ENCODE results near the gene CLBA1.

DNA sequence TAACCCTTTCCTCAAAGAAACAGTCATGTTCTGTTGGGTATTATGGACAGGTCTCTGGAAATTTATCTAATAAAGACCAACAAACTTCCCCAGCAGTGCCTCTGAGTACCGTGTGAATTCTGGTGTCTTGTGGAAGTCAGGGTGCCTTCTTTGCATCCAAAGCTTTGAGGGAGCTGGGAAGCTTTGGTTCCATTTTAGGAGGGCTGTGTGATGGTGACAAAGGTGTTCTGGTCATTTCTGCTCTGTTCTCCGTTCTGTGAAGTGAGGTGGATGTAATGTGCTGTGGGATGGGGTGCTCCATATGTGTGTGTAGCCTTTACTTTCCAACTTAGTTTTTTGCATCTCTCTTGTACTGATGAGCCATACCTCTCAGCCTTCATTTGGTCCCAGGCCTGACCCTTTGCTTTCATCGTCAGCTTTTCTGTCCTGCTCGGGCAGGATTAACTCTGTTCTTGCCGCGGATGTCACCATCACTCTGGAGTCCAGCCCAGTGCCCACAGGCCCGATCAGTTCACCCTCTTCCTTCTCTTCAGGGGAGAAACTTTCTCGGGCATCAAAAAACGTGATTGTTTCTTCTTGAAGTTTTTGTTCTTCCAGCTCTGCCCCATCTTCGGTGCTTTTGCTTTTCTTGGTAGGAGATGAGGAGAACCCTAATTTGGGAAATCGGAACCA, 47.8 kb upstream of the CLBA1 start:
- TF ChIP-seq, protein P1, sequence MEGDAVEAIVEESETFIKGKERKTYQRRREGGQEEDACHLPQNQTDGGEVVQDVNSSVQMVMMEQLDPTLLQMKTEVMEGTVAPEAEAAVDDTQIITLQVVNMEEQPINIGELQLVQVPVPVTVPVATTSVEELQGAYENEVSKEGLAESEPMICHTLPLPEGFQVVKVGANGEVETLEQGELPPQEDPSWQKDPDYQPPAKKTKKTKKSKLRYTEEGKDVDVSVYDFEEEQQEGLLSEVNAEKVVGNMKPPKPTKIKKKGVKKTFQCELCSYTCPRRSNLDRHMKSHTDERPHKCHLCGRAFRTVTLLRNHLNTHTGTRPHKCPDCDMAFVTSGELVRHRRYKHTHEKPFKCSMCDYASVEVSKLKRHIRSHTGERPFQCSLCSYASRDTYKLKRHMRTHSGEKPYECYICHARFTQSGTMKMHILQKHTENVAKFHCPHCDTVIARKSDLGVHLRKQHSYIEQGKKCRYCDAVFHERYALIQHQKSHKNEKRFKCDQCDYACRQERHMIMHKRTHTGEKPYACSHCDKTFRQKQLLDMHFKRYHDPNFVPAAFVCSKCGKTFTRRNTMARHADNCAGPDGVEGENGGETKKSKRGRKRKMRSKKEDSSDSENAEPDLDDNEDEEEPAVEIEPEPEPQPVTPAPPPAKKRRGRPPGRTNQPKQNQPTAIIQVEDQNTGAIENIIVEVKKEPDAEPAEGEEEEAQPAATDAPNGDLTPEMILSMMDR (IDR thresholded peaks at IDR 0.05 in 2 of 3, conservative IDR thresholded peaks at IDR 0.05 in 1 of 3; ENCODE audit: borderline replicate concordance in 1 of 3, insufficient read depth in 1 of 3, low read depth in 2 of 3, low read length in 2 of 3): no peak
- TF ChIP-seq TCF7L2 (IDR thresholded peaks at IDR 0.05; ENCODE audit: borderline replicate concordance, extremely low read depth, insufficient read depth, insufficient read length): no peak
- TF ChIP-seq POLR2A (IDR thresholded peaks at IDR 0.05; ENCODE audit: borderline replicate concordance, extremely low read depth, insufficient read depth, insufficient read length): no peak
- TF ChIP-seq, protein P2, sequence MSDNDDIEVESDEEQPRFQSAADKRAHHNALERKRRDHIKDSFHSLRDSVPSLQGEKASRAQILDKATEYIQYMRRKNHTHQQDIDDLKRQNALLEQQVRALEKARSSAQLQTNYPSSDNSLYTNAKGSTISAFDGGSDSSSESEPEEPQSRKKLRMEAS (IDR thresholded peaks at IDR 0.05): no peak
- TF ChIP-seq POLR2AphosphoS5 (IDR thresholded peaks at IDR 0.05; ENCODE audit: low read depth, low read length): no peak; the same call in 1 of the 2 replicates
- no peak for TF ChIP-seq ATF3 (IDR thresholded peaks at IDR 0.05)
- TF ChIP-seq SP1 (IDR thresholded peaks at IDR 0.05; ENCODE audit: low read depth): no peak
- no peak for TF ChIP-seq RAD21 (IDR thresholded peaks at IDR 0.05; ENCODE audit: low read depth)

All from HCT116 (cell line).